Mesenchymal stem cell (in vitro differentiated cells and primary cell): ENCODE measurements around the gene CLOCK.
A peak's percentile ranks its signal among the peaks of the same experiment; 100 is the strongest.

Experiments
- DNase-seq: peaks from one replicate; pipeline ENCODE4 v3.0.0-alpha.2; 2013
- H2AFZ ChIP-seq: one replicate; pipeline ENCODE4 v1.6.1; 2013; ENCODE audit warnings: low read depth, mild to moderate bottlenecking, control low read depth, inconsistent platforms, low read length, moderate library complexity
- H2AK5ac ChIP-seq: 2 replicates; pipeline ENCODE4 v1.6.1; 2013; ENCODE audit warnings: low read length, moderate library complexity, mild to moderate bottlenecking, inconsistent platforms; ENCODE audit not compliant: severe bottlenecking
- H2BK120ac ChIP-seq: one replicate; pipeline ENCODE4 v1.6.1; 2013; ENCODE audit warnings: low read depth, mild to moderate bottlenecking, inconsistent platforms, low read length, moderate library complexity
- H2BK12ac ChIP-seq, 2 experiments: one replicate each; pipeline ENCODE4 v1.6.1; 2013; ENCODE audit warnings: inconsistent platforms in 2 of 2, low read length in 2 of 2, mild to moderate bottlenecking in 2 of 2, moderate library complexity in 2 of 2, control low read depth in 1 of 2
- H2BK15ac ChIP-seq: one replicate; pipeline ENCODE4 v1.6.1; 2013; ENCODE audit warnings: mild to moderate bottlenecking, low read depth, inconsistent platforms; ENCODE audit not compliant: poor library complexity, severe bottlenecking
- H2BK5ac ChIP-seq: 2 replicates; pipeline ENCODE4 v1.6.1; 2013; ENCODE audit warnings: low read depth, mild to moderate bottlenecking, low read length, control low read depth, inconsistent platforms; ENCODE audit not compliant: poor library complexity, severe bottlenecking
- H3K14ac ChIP-seq, 2 experiments: one replicate each; pipeline ENCODE4 v1.6.1; 2013; ENCODE audit warnings: inconsistent platforms in 2 of 2, low read length in 2 of 2, control low read depth in 1 of 2, mild to moderate bottlenecking in 1 of 2, moderate library complexity in 1 of 2
- H3K18ac ChIP-seq, 2 experiments: one replicate each; pipeline ENCODE4 v1.6.1; 2013; ENCODE audit warnings: inconsistent platforms in 2 of 2, low read length in 2 of 2, control low read depth in 1 of 2, low read depth in 1 of 2, mild to moderate bottlenecking in 1 of 2
- H3K23ac ChIP-seq, 2 experiments: one replicate each; pipeline ENCODE4 v1.6.1; 2013; ENCODE audit warnings: inconsistent platforms in 2 of 2, low read length in 2 of 2, mild to moderate bottlenecking in 2 of 2, moderate library complexity in 2 of 2, control low read depth in 1 of 2
- H3K27ac ChIP-seq: 2 replicates; pipeline ENCODE4 v1.5.1; 2013; ENCODE audit warnings: mild to moderate bottlenecking, moderate library complexity, low read length, control low read depth, inconsistent platforms; ENCODE audit not compliant: poor library complexity, severe bottlenecking
- H3K27me3 ChIP-seq, 2 experiments: 2 replicates each; pipeline versions ENCODE4 v1.6.1 to v1.7.0; 2013; ENCODE audit warnings: low read length in 2 of 2, mild to moderate bottlenecking in 2 of 2, moderate library complexity in 2 of 2, control low read depth in 1 of 2, inconsistent platforms in 1 of 2; ENCODE audit not compliant: control insufficient read depth in 1 of 2, insufficient read depth in 1 of 2
- H3K36me3 ChIP-seq, 2 experiments: 2 replicates each; pipeline versions ENCODE4 v1.6.1 to v1.7.0; 2013; ENCODE audit warnings: low read length in 2 of 2, control low read depth in 1 of 2, inconsistent platforms in 1 of 2, low read depth in 1 of 2, mild to moderate bottlenecking in 1 of 2; ENCODE audit not compliant: insufficient read depth in 2 of 2, control insufficient read depth in 1 of 2
- H3K4ac ChIP-seq, 2 experiments: one replicate each; pipeline ENCODE4 v1.6.1; 2013; ENCODE audit warnings: inconsistent platforms in 2 of 2, low read length in 2 of 2, mild to moderate bottlenecking in 2 of 2, moderate library complexity in 2 of 2, control low read depth in 1 of 2, low read depth in 1 of 2
- H3K4me1 ChIP-seq: 2 replicates; pipeline ENCODE4 v1.6.1; 2013; ENCODE audit warnings: low read depth, low read length, control low read depth; ENCODE audit not compliant: control insufficient read depth, insufficient read depth
- H3K4me2 ChIP-seq: 2 replicates; pipeline ENCODE4 v1.6.1; 2013; ENCODE audit warnings: low read length, mild to moderate bottlenecking, inconsistent platforms; ENCODE audit not compliant: poor library complexity, severe bottlenecking
- H3K4me3 ChIP-seq, 2 experiments: 2 replicates each; pipeline versions ENCODE4 v1.5.1 to v1.7.0; 2013; ENCODE audit warnings: low read length in 2 of 2, mild to moderate bottlenecking in 2 of 2, control low read depth in 1 of 2, low read depth in 1 of 2; ENCODE audit not compliant: insufficient read depth in 1 of 2
- H3K79me1 ChIP-seq: replicated peaks from 2 replicates; pipeline ENCODE4 v1.6.1; 2013; ENCODE audit warnings: mild to moderate bottlenecking, control low read depth, low read length, inconsistent platforms; ENCODE audit not compliant: poor library complexity, severe bottlenecking
- H3K9ac ChIP-seq: 2 replicates; pipeline ENCODE4 v1.7.0; 2013; ENCODE audit warnings: mild to moderate bottlenecking, low read length, moderate library complexity
- H3K9me3 ChIP-seq: 2 replicates; pipeline ENCODE4 v1.7.0; 2013; ENCODE audit warnings: mild to moderate bottlenecking, low read length; ENCODE audit not compliant: control insufficient read depth
- H4K8ac ChIP-seq: one replicate; pipeline ENCODE4 v1.6.1; 2013; ENCODE audit warnings: inconsistent platforms, mild to moderate bottlenecking, low read length, moderate library complexity
- H4K91ac ChIP-seq: one replicate; pipeline ENCODE4 v1.6.1; 2013; ENCODE audit warnings: mild to moderate bottlenecking, low read length, inconsistent platforms
- WGBS: methylation state at CpG from one replicate; pipeline ENCODE4 v1.1.7; 2013; ENCODE audit warnings: mixed read lengths; 5-methylcytosine and 5-hydroxymethylcytosine counted together

The CLOCK gene

GRCh38 chr4:55475394-55476243, 71.1 kb downstream of the CLOCK start:
- Histone ChIP-seq H3K79me1 (peaks cover 5% of the 10 kb centered on the region), H3K4ac (no peak overlapping the region), H3K36me3 (peaks cover 12 to 34% of the 10 kb centered on the region in 2 experiments), H4K8ac (no peak overlapping the region), H2BK12ac (no peak overlapping the region), H4K91ac (no peak overlapping the region), H3K27me3 (no peaks in the 10 kb centered on the region), H2BK15ac (no peak overlapping the region), H3K18ac (no peak overlapping the region), H3K14ac (no peak overlapping the region), H3K4me2 (no peak overlapping the region), H2AK5ac (no peak overlapping the region), H3K27ac (peak overlapping the region; percentile 14), H2BK120ac (no peak overlapping the region), H3K23ac (no peak overlapping the region), H3K4me3 (no peak overlapping the region), H2BK5ac (no peak overlapping the region), H3K9me3 (peaks cover 10% of the 10 kb centered on the region), H2AFZ (no peak overlapping the region), H3K4me1 (no peaks in the 10 kb centered on the region), H3K9ac (no peak overlapping the region)
- WGBS: 25% methylated on average over 2 of the region's 6 CpGs
- DNase-seq: peak; percentile 45

GRCh38 chr4:55469979-55470378, 76.7 kb downstream of the CLOCK start:
- H3K4ac ChIP-seq: no peak overlapping the region
- H2AFZ ChIP-seq: no peak overlapping the region
- H3K4me3 ChIP-seq: no peak overlapping the region
- no peak overlapping the region for H2BK12ac ChIP-seq
- no peak overlapping the region for H4K91ac ChIP-seq
- peaks cover 10% of the 10 kb centered on the region for H3K9me3 ChIP-seq
- H3K18ac ChIP-seq: no peak overlapping the region
- peaks cover 12 to 80% of the 10 kb centered on the region in 2 experiments for H3K36me3 ChIP-seq
- no peak overlapping the region for H3K23ac ChIP-seq
- H2BK5ac ChIP-seq: no peak overlapping the region
- H2BK120ac ChIP-seq: no peak overlapping the region
- H4K8ac ChIP-seq: no peak overlapping the region
- DNase-seq: no peak
- H2BK15ac ChIP-seq: no peak overlapping the region
- peaks cover 4% of the 10 kb centered on the region for H3K79me1 ChIP-seq
- no peak overlapping the region for H3K9ac ChIP-seq
- no peak overlapping the region for H3K4me2 ChIP-seq
- no peaks in the 10 kb centered on the region for H3K27me3 ChIP-seq
- H2AK5ac ChIP-seq: no peak overlapping the region
- WGBS: 100% methylated on average over 1 of the region's 1 CpG
- no peak overlapping the region for H3K27ac ChIP-seq
- no peaks in the 10 kb centered on the region for H3K4me1 ChIP-seq
- H3K14ac ChIP-seq: no peak overlapping the region

- no peaks in the 10 kb centered on the region for H3K4me1 ChIP-seq
Measured at GRCh38 chr4:55468724-55469123, 78.0 kb downstream of the CLOCK start.

GRCh38 chr4:55466001-55466400, 80.7 kb downstream of the CLOCK start:
- H3K9me3 ChIP-seq: no peaks in the 10 kb centered on the region
- H4K91ac ChIP-seq: no peak overlapping the region
- no peak overlapping the region for H3K23ac ChIP-seq
- H2AFZ ChIP-seq: no peak overlapping the region
- no peaks in the 10 kb centered on the region for H3K4me1 ChIP-seq
- no peak overlapping the region for H3K9ac ChIP-seq
- H2BK12ac ChIP-seq: no peak overlapping the region
- H3K4me3 ChIP-seq: no peak overlapping the region
- 100% methylated on average over 3 of the region's 3 CpGs for WGBS
- H2BK5ac ChIP-seq: no peak overlapping the region
- no peak overlapping the region for H3K14ac ChIP-seq
- no peak overlapping the region for H2AK5ac ChIP-seq
- H3K36me3 ChIP-seq: peaks cover 0 to 75% of the 10 kb centered on the region in 2 experiments
- no peak overlapping the region for H4K8ac ChIP-seq
- no peaks in the 10 kb centered on the region for H3K27me3 ChIP-seq
- H3K4ac ChIP-seq: no peak overlapping the region
- H3K27ac ChIP-seq: no peak overlapping the region
- H2BK15ac ChIP-seq: no peak overlapping the region
- no peak for DNase-seq
- no peak overlapping the region for H3K4me2 ChIP-seq
- no peak overlapping the region for H2BK120ac ChIP-seq
- peaks cover 3% of the 10 kb centered on the region for H3K79me1 ChIP-seq
- H3K18ac ChIP-seq: no peak overlapping the region

More at GRCh38 chr4:55468724-55469123, 78.0 kb downstream of the CLOCK start:
- no peak overlapping the region for H3K9ac ChIP-seq
- H2AK5ac ChIP-seq: no peak overlapping the region
- H2BK15ac ChIP-seq: no peak overlapping the region
- H2BK12ac ChIP-seq: no peak overlapping the region
- H3K4ac ChIP-seq: no peak overlapping the region
- H3K27me3 ChIP-seq: no peaks in the 10 kb centered on the region
- 52% methylated on average over 2 of the region's 2 CpGs for WGBS
- no peak overlapping the region for H2AFZ ChIP-seq
- H3K4me3 ChIP-seq: no peak overlapping the region
- no peak overlapping the region for H3K27ac ChIP-seq
- H3K4me2 ChIP-seq: no peak overlapping the region
- no peak overlapping the region for H2BK5ac ChIP-seq
- H2BK120ac ChIP-seq: no peak overlapping the region
- H4K8ac ChIP-seq: no peak overlapping the region
- no peak overlapping the region for H3K14ac ChIP-seq
- H3K18ac ChIP-seq: no peak overlapping the region
- H3K36me3 ChIP-seq: peaks cover 6 to 77% of the 10 kb centered on the region in 2 experiments
- no peak overlapping the region for H3K23ac ChIP-seq
- H4K91ac ChIP-seq: no peak overlapping the region
- peaks cover 4% of the 10 kb centered on the region for H3K79me1 ChIP-seq
- DNase-seq: peak; percentile 86
- no peaks in the 10 kb centered on the region for H3K9me3 ChIP-seq
